ENCODE measurements around the gene TRPM4. TPM values are rescaled to one million over a fixed set of nuclear protein-coding genes. Genes with fewer than 3 reads are reported as not detected.

The TRPM4 gene
- total and polyA plus RNA-seq, 2 of the 13 experiments (the other 11 are each of a cell fraction or from before 2014, with no cell fraction given), result 1.9 to 4.3 TPM

- TF ChIP-seq JUN (CRISPR knock-in tag; IDR thresholded peaks at IDR 0.05), result peak; percentile 24; the same call in 1 of the 2 replicates
- TF ChIP-seq FOXK2 (IDR thresholded peaks at IDR 0.05), result no peak
- TF ChIP-seq GABPB1 (CRISPR knock-in tag; IDR thresholded peaks at IDR 0.05), result peak; percentile 67; the same call in 1 of the 2 replicates
- peak; percentile 59 for TF ChIP-seq HOXA3 (CRISPR knock-in tag; IDR thresholded peaks at IDR 0.05)
- TF ChIP-seq ZNF281 (CRISPR knock-in tag; IDR thresholded peaks at IDR 0.05; ENCODE audit: borderline replicate concordance), result peak; percentile 69; the same call in 1 of the 2 replicates
- peak; percentile 81; the same call in 1 of the 2 replicates for TF ChIP-seq PRDM4 (CRISPR knock-in tag; IDR thresholded peaks at IDR 0.05; ENCODE audit: borderline replicate concordance)
- TF ChIP-seq KLF9 (CRISPR knock-in tag; IDR thresholded peaks at IDR 0.05; ENCODE audit: low read depth), result peak; percentile 33; the same call in 1 of the 2 replicates
- TF ChIP-seq ZFX (CRISPR knock-in tag; IDR thresholded peaks at IDR 0.05; ENCODE audit: low read depth), result peak; percentile 85
- peak in 1 of 2 experiments; percentile 85; a peak in 2 of 4 replicates for TF ChIP-seq KLF16 (CRISPR knock-in tag; IDR thresholded peaks at IDR 0.05)
- 0 out of 2 replicates have a peak, but pooled peaks have one; percentile 57 for TF ChIP-seq ZNF564 (CRISPR knock-in tag; IDR thresholded peaks at IDR 0.05)
- TF ChIP-seq HIVEP1 (CRISPR knock-in tag; IDR thresholded peaks at IDR 0.05), result 0 out of 2 replicates have a peak, but pooled peaks have one; percentile 31
- TF ChIP-seq STAG1 (CRISPR knock-in tag; IDR thresholded peaks at IDR 0.05), result 0 out of 2 replicates have a peak, but pooled peaks have one; percentile 17
- TF ChIP-seq KDM2A (CRISPR knock-in tag; IDR thresholded peaks at IDR 0.05; ENCODE audit: borderline replicate concordance, low read depth), result peak; percentile 71; the same call in 1 of the 2 replicates
- peak; percentile 69; the same call in 1 of the 2 replicates for TF ChIP-seq MIXL1 (CRISPR knock-in tag; IDR thresholded peaks at IDR 0.05)
- no peak for TF ChIP-seq KDM5A (IDR thresholded peaks at IDR 0.05; ENCODE audit: borderline replicate concordance, low read length)
- TF ChIP-seq ZNF576 (CRISPR knock-in tag; IDR thresholded peaks at IDR 0.05), result no peak
- peak; percentile 78; the same call in 1 of the 2 replicates for TF ChIP-seq THRA (CRISPR knock-in tag; IDR thresholded peaks at IDR 0.05; ENCODE audit: borderline replicate concordance)
- TF ChIP-seq MXD4 (CRISPR knock-in tag; IDR thresholded peaks at IDR 0.05), result peak; percentile 65; the same call in 1 of the 2 replicates
- no peak for TF ChIP-seq ARNTL (CRISPR knock-in tag; IDR thresholded peaks at IDR 0.05)
- TF ChIP-seq TP53 (CRISPR knock-in tag; conservative IDR thresholded peaks at IDR 0.05), result no peak
- peak; percentile 67; the same call in 1 of the 3 replicates for TF ChIP-seq MXI1 (IDR thresholded peaks at IDR 0.05; ENCODE audit: borderline replicate concordance, low read depth, low read length)
Observed at GRCh38 chr19:49119411-49120324, 37.9 kb upstream of the TRPM4 start, which contains the start of gene PPFIA3 (continued).

Data from HepG2 (cell line).